WTC11 (cell line): ENCODE results near the gene DCAF16. TPM values are rescaled to one million over a fixed set of nuclear protein-coding genes. Genes with fewer than 3 reads are reported as not detected.

Experiments used
- ATAC-seq: fragments of 200-7000 bp; cut with Tn5 transposase; 2 replicates; pipeline ENCODE4 v1.10.0; 2021; ENCODE audit warnings: mild to moderate bottlenecking, moderate library complexity
- CTCF ChIA-PET: fragments of 300-600 bp; sonication (Branson Sonifier 250); formaldehyde crosslinking; loops from one replicate; lab custom pipeline; 2021; ENCODE audit warnings: antibody characterized with exemption; lab: Charles Lee
- POLR2A ChIA-PET: fragments of 350-600 bp; sonication (Branson Sonifier 250); formaldehyde crosslinking; loops from one replicate; lab custom pipeline; 2021; ENCODE audit warnings: antibody characterized with exemption; lab: Charles Lee
- DNase-seq: peaks from one replicate; pipeline ENCODE4 v3.0.0; 2021; ENCODE audit warnings: low spot score
- H3K27ac Mint-ChIP-seq: 2 replicates; pipeline ENCODE4 v1.8.0; 2021; ENCODE audit warnings: mixed read lengths
- H3K27me3 Mint-ChIP-seq: 2 replicates; pipeline ENCODE4 v1.8.0; 2021; ENCODE audit warnings: low read depth, mild to moderate bottlenecking, moderate library complexity, mixed read lengths
- H3K36me3 Mint-ChIP-seq: 2 replicates; pipeline ENCODE4 v1.8.0; 2021; ENCODE audit warnings: mixed read lengths
- H3K4me1 Mint-ChIP-seq: 2 replicates; pipeline ENCODE4 v1.8.0; 2022; ENCODE audit warnings: mixed read lengths
- H3K4me3 Mint-ChIP-seq: 2 replicates; pipeline ENCODE4 v1.8.0; 2021; ENCODE audit warnings: mild to moderate bottlenecking, moderate library complexity, mixed read lengths
- H3K9me3 Mint-ChIP-seq: 2 replicates; pipeline ENCODE4 v1.8.0; 2021; ENCODE audit warnings: mixed read lengths
- ATF2 ChIP-seq: sonication (generic); formaldehyde crosslinking; IDR thresholded peaks from 2 replicates; pipeline ENCODE4 v1.8.1; 2022; ENCODE audit warnings: low read depth, missing genetic modification reagents, borderline replicate concordance
- CBFB ChIP-seq: sonication (generic); formaldehyde crosslinking; IDR thresholded peaks from 2 replicates; pipeline ENCODE4 v1.8.1; 2022; ENCODE audit warnings: mild to moderate bottlenecking, low read depth, missing genetic modification reagents
- CREM ChIP-seq: sonication (generic); formaldehyde crosslinking; IDR thresholded peaks from 2 replicates; pipeline ENCODE4 v1.8.1; 2022; ENCODE audit warnings: mild to moderate bottlenecking, missing genetic modification reagents, moderate library complexity
- E2F1 ChIP-seq: sonication (generic); formaldehyde crosslinking; IDR thresholded peaks from 2 replicates; pipeline ENCODE4 v1.8.0; 2022; ENCODE audit warnings: mild to moderate bottlenecking, missing genetic modification reagents
- EMX1 ChIP-seq: fragments of 250-450 bp; sonication (Bioruptor Pico); IDR thresholded peaks from 2 replicates; pipeline ENCODE4 v1.8.0; 2021; ENCODE audit warnings: mild to moderate bottlenecking
- KAT7 ChIP-seq: sonication (generic); formaldehyde crosslinking; IDR thresholded peaks from 2 replicates; pipeline ENCODE4 v1.8.1; 2023; ENCODE audit warnings: missing genetic modification reagents, mild to moderate bottlenecking, borderline replicate concordance
- MYBL2 ChIP-seq: sonication (generic); formaldehyde crosslinking; IDR thresholded peaks from 2 replicates; pipeline ENCODE4 v1.8.1; 2023; ENCODE audit warnings: mild to moderate bottlenecking, moderate library complexity, missing genetic modification reagents
- NFE2L1 ChIP-seq: sonication (generic); formaldehyde crosslinking; IDR thresholded peaks from 2 replicates; pipeline ENCODE4 v1.8.1; 2023; ENCODE audit warnings: missing genetic modification reagents
- NR2C2 ChIP-seq: sonication (generic); formaldehyde crosslinking; IDR thresholded peaks from 2 replicates; pipeline ENCODE4 v1.8.0; 2022; ENCODE audit warnings: mild to moderate bottlenecking, missing genetic modification reagents
- PRRX2 ChIP-seq: fragments of 250-450 bp; sonication (Bioruptor Pico); IDR thresholded peaks from 2 replicates; pipeline ENCODE4 v1.8.0; 2021; ENCODE audit warnings: mild to moderate bottlenecking
- RORB ChIP-seq: fragments of 250-450 bp; sonication (Bioruptor Pico); IDR thresholded peaks from 2 replicates; pipeline ENCODE4 v1.9.0; 2021; ENCODE audit warnings: mild to moderate bottlenecking
- SMAD4 ChIP-seq: sonication (generic); formaldehyde crosslinking; IDR thresholded peaks from 2 replicates; pipeline ENCODE4 v1.8.0; 2022; ENCODE audit warnings: mild to moderate bottlenecking, missing genetic modification reagents
- SP1 ChIP-seq: sonication (generic); formaldehyde crosslinking; conservative IDR thresholded peaks from 2 replicates; pipeline ENCODE4 v1.8.1; 2022; ENCODE audit warnings: missing genetic modification reagents
- TEAD4 ChIP-seq: sonication (generic); formaldehyde crosslinking; IDR thresholded peaks from 2 replicates; pipeline ENCODE4 v1.8.0; 2022; ENCODE audit warnings: mild to moderate bottlenecking, missing genetic modification reagents
- ZBTB21 ChIP-seq: sonication (generic); formaldehyde crosslinking; IDR thresholded peaks from 2 replicates; pipeline ENCODE4 v1.8.1; 2023; ENCODE audit warnings: mild to moderate bottlenecking, missing genetic modification reagents, borderline replicate concordance
- ZMAT4 ChIP-seq: fragments of 250-450 bp; sonication (Bioruptor Pico); IDR thresholded peaks from 2 replicates; pipeline ENCODE4 v1.9.0; 2021; ENCODE audit warnings: mild to moderate bottlenecking
- ZNF121 ChIP-seq: sonication (generic); formaldehyde crosslinking; IDR thresholded peaks from 2 replicates; pipeline ENCODE4 v1.8.0; 2023; ENCODE audit warnings: missing genetic modification reagents
- ZNF232 ChIP-seq: sonication (generic); formaldehyde crosslinking; IDR thresholded peaks from 2 replicates; pipeline ENCODE4 v1.8.0; 2022; ENCODE audit warnings: mild to moderate bottlenecking, missing genetic modification reagents
- ZNF263 ChIP-seq: sonication (generic); formaldehyde crosslinking; IDR thresholded peaks from 2 replicates; pipeline ENCODE4 v1.8.1; 2022; ENCODE audit warnings: low read depth, mild to moderate bottlenecking, moderate library complexity, missing genetic modification reagents
- ZNF317 ChIP-seq: sonication (generic); formaldehyde crosslinking; IDR thresholded peaks from 2 replicates; pipeline ENCODE4 v1.8.1; 2023; ENCODE audit warnings: low read depth, mild to moderate bottlenecking, moderate library complexity, missing genetic modification reagents, borderline replicate concordance
- ZNF416 ChIP-seq: fragments of 250-450 bp; sonication (Bioruptor Pico); IDR thresholded peaks from 2 replicates; pipeline ENCODE4 v1.9.0; 2021; ENCODE audit warnings: mild to moderate bottlenecking, inconsistent platforms
- total RNA-seq: library from RNA; stranded (reverse); gene quantifications from 3 replicates; pipeline ENCODE4 v1.2.3, GENCODE V29; 2021
- TF ChIP-seq, protein P1 (sequence below): sonication (generic); formaldehyde crosslinking; IDR thresholded peaks from 2 replicates; pipeline ENCODE4 v1.8.1; 2023; ENCODE audit warnings: mild to moderate bottlenecking, missing genetic modification reagents
- TF ChIP-seq, protein P2 (sequence below): fragments of 250-450 bp; sonication (Bioruptor Pico); IDR thresholded peaks from 2 replicates; pipeline ENCODE4 v1.9.0; 2021; ENCODE audit warnings: moderate library complexity, mild to moderate bottlenecking, inconsistent platforms, borderline replicate concordance
- TF ChIP-seq, protein P3 (sequence below): sonication (generic); formaldehyde crosslinking; IDR thresholded peaks from 2 replicates; pipeline ENCODE4 v1.8.1; 2022; ENCODE audit warnings: missing genetic modification reagents, borderline replicate concordance
- TF ChIP-seq, protein P4 (sequence below): sonication (generic); formaldehyde crosslinking; IDR thresholded peaks from 2 replicates; pipeline ENCODE4 v1.8.1; 2023; ENCODE audit warnings: mild to moderate bottlenecking, missing genetic modification reagents, borderline replicate concordance

DCAF16 gene
- total RNA-seq, 1 experiment from 2014 or later: 53.6 TPM

DNA sequence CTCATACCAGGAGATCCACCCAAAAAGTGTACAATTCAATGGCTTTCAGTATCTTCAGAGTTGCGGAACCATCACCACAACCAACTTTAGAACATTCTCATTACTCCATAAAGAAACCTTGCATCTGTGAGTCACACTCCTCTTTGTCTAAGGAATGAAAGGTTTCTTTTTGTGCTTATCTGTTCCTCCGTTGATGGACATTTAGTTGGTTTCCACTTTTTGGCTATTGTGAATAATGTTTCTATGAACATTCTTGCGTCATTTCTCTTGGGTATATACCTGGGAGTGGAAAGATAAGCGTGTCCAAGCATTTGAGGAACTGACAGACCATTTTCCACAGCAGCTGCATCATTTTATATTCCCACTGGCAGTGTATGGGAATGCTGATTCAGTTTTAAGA, 39.7 kb downstream of the DCAF16 start:
- H3K9me3 Mint-ChIP-seq: peaks cover 14% of the 10 kb centered on the region
- DNase-seq (no peak), ATAC-seq (no peak)
- TF ChIP-seq ZNF317 (CRISPR knock-in tag) (no peak), MYBL2 (CRISPR knock-in tag) (no peak), ZBTB21 (CRISPR knock-in tag) (no peak), ZNF263 (no peak), ZNF121 (CRISPR knock-in tag) (no peak), CREM (CRISPR knock-in tag) (no peak), ZMAT4 (CRISPR knock-in tag) (no peak), RORB (no peak), SP1 (CRISPR knock-in tag) (no peak)
- H3K4me1 Mint-ChIP-seq: no peaks in the 10 kb centered on the region
- no peaks in the 10 kb centered on the region; the same call in 1 of the 2 replicates for H3K27me3 Mint-ChIP-seq
- no peak overlapping the region for H3K4me3 Mint-ChIP-seq
- no peak overlapping the region for H3K27ac Mint-ChIP-seq
- peaks cover 14% of the 10 kb centered on the region for H3K36me3 Mint-ChIP-seq
- ChIA-PET CTCF (no interaction called here), POLR2A (no interaction called here)

- H3K4me3 Mint-ChIP-seq: no peak overlapping the region
- POLR2A ChIA-PET: interaction anchor here (0.5 kb wide), 1 partner anchor 21 kb away, joined by 3 read pairs; no protein-coding TSS in a partner anchor
- H3K4me1 Mint-ChIP-seq: no peaks in the 10 kb centered on the region
- no peak for ATAC-seq
- peaks cover 21% of the 10 kb centered on the region for H3K9me3 Mint-ChIP-seq
- H3K36me3 Mint-ChIP-seq: peaks cover 17% of the 10 kb centered on the region
- no peaks in the 10 kb centered on the region; the same call in 1 of the 2 replicates for H3K27me3 Mint-ChIP-seq
- CTCF ChIA-PET: no interaction called here
- no peak overlapping the region for H3K27ac Mint-ChIP-seq
- TF ChIP-seq ZNF232 (CRISPR knock-in tag): no peak
- TF ChIP-seq NFE2L1: no peak
- no peak for TF ChIP-seq ZNF416 (CRISPR knock-in tag)
- TF ChIP-seq, protein P1, sequence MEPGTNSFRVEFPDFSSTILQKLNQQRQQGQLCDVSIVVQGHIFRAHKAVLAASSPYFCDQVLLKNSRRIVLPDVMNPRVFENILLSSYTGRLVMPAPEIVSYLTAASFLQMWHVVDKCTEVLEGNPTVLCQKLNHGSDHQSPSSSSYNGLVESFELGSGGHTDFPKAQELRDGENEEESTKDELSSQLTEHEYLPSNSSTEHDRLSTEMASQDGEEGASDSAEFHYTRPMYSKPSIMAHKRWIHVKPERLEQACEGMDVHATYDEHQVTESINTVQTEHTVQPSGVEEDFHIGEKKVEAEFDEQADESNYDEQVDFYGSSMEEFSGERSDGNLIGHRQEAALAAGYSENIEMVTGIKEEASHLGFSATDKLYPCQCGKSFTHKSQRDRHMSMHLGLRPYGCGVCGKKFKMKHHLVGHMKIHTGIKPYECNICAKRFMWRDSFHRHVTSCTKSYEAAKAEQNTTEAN (CRISPR knock-in tag): no peak
- no peak for TF ChIP-seq TEAD4 (CRISPR knock-in tag)
- no peak for TF ChIP-seq E2F1
- TF ChIP-seq CBFB (CRISPR knock-in tag): no peak
- TF ChIP-seq KAT7: no peak
- TF ChIP-seq, protein P2, sequence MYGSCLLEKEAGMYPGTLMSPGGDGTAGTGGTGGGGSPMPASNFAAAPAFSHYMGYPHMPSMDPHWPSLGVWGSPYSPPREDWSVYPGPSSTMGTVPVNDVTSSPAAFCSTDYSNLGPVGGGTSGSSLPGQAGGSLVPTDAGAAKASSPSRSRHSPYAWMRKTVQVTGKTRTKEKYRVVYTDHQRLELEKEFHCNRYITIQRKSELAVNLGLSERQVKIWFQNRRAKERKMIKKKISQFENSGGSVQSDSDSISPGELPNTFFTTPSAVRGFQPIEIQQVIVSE: no peak
- TF ChIP-seq PRRX2 (CRISPR knock-in tag): no peak
- TF ChIP-seq EMX1 (CRISPR knock-in tag): no peak
- no peak for TF ChIP-seq SMAD4 (CRISPR knock-in tag)
- TF ChIP-seq, protein P3, sequence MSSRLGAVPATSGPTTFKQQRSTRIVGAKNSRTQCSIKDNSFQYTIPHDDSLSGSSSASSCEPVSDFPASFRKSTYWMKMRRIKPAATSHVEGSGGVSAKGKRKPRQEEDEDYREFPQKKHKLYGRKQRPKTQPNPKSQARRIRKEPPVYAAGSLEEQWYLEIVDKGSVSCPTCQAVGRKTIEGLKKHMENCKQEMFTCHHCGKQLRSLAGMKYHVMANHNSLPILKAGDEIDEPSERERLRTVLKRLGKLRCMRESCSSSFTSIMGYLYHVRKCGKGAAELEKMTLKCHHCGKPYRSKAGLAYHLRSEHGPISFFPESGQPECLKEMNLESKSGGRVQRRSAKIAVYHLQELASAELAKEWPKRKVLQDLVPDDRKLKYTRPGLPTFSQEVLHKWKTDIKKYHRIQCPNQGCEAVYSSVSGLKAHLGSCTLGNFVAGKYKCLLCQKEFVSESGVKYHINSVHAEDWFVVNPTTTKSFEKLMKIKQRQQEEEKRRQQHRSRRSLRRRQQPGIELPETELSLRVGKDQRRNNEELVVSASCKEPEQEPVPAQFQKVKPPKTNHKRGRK (CRISPR knock-in tag): no peak
- TF ChIP-seq, protein P4, sequence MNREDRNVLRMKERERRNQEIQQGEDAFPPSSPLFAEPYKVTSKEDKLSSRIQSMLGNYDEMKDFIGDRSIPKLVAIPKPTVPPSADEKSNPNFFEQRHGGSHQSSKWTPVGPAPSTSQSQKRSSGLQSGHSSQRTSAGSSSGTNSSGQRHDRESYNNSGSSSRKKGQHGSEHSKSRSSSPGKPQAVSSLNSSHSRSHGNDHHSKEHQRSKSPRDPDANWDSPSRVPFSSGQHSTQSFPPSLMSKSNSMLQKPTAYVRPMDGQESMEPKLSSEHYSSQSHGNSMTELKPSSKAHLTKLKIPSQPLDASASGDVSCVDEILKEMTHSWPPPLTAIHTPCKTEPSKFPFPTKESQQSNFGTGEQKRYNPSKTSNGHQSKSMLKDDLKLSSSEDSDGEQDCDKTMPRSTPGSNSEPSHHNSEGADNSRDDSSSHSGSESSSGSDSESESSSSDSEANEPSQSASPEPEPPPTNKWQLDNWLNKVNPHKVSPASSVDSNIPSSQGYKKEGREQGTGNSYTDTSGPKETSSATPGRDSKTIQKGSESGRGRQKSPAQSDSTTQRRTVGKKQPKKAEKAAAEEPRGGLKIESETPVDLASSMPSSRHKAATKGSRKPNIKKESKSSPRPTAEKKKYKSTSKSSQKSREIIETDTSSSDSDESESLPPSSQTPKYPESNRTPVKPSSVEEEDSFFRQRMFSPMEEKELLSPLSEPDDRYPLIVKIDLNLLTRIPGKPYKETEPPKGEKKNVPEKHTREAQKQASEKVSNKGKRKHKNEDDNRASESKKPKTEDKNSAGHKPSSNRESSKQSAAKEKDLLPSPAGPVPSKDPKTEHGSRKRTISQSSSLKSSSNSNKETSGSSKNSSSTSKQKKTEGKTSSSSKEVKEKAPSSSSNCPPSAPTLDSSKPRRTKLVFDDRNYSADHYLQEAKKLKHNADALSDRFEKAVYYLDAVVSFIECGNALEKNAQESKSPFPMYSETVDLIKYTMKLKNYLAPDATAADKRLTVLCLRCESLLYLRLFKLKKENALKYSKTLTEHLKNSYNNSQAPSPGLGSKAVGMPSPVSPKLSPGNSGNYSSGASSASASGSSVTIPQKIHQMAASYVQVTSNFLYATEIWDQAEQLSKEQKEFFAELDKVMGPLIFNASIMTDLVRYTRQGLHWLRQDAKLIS (CRISPR knock-in tag): no peak
- TF ChIP-seq ATF2 (CRISPR knock-in tag): no peak
- no peak for TF ChIP-seq NR2C2 (CRISPR knock-in tag)
- DNase-seq: no peak
Measured at GRCh38 chr4:17769406-17770174, 41.0 kb downstream of the DCAF16 start.
